ENCODE results near the gene EPB41L1. TPM values are rescaled to one million over a fixed set of nuclear protein-coding genes. Genes with fewer than 3 reads are reported as not detected.

Gene EPB41L1
- total RNA-seq, 2 experiments from 2014 or later: 1.0 to 2.2 TPM

- Mint-ChIP-seq H3K4me3 (no peak overlapping the region), H3K27me3 (peaks cover 6% of the 10 kb centered on the region), H3K9me3 (no peaks in the 10 kb centered on the region), H3K36me3 (ENCODE audit: low read depth) (no peaks in the 10 kb centered on the region), H3K27ac (no peak overlapping the region), H3K4me1 (ENCODE audit: low read depth) (no peaks in the 10 kb centered on the region)
- DNase-seq (no peak), ATAC-seq (no peak)
- intact Hi-C loops (cut with micrococcal nuclease): no loop called here
- ChIA-PET CTCF (interaction anchor here (2.0 to 2.2 kb wide), 2 partner anchors 24 to 122 kb away, joined by 6 to 7 read pairs; no protein-coding TSS in a partner anchor), POLR2A (no interaction called here)
- no peak for TF ChIP-seq CTCF (IDR thresholded peaks at IDR 0.05)
These were observed 39.8 kb upstream of the EPB41L1 start for GRCh38 chr20:36114707-36115106.

DNA sequence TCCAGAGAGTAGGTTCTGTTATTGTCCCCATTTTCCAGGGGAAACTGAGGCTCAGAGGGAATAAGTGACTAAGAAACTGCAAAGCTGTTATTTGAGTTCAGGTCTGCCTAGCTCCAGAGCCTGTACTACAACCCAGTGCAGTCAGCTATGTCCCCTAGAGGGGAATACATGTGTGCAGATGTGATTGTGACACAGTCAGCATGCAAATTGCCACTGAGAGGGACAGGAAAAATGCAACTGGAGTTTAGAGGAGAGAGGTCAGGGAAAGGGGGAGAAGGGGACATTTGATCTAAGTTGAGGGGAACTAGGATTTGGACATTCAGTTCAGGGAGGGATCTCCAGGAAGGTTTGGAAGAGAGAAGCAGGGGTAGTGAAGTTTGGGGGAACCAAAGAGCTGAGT is 38.6 kb upstream of the EPB41L1 start:
- Mint-ChIP-seq H3K4me1 (ENCODE audit: low read depth) (no peaks in the 10 kb centered on the region), H3K27ac (no peak overlapping the region), H3K36me3 (ENCODE audit: low read depth) (no peaks in the 10 kb centered on the region), H3K27me3 (peaks cover 6% of the 10 kb centered on the region), H3K9me3 (no peaks in the 10 kb centered on the region), H3K4me3 (no peak overlapping the region)
- POLR2A ChIA-PET: interaction anchor here (1.0 kb wide), 1 partner anchor 162 kb away, joined by 3 read pairs; the partner anchor contains the start of gene SCAND1
- CTCF ChIA-PET: interaction anchor here (1.0 to 1.2 kb wide), 2 partner anchors 18 to 84 kb away, joined by 3 read pairs; no protein-coding TSS in a partner anchor
- DNase-seq (no peak), ATAC-seq (no peak)
- TF ChIP-seq CTCF (IDR thresholded peaks at IDR 0.05): no peak
- intact Hi-C loops (cut with micrococcal nuclease): no loop called here

DNA sequence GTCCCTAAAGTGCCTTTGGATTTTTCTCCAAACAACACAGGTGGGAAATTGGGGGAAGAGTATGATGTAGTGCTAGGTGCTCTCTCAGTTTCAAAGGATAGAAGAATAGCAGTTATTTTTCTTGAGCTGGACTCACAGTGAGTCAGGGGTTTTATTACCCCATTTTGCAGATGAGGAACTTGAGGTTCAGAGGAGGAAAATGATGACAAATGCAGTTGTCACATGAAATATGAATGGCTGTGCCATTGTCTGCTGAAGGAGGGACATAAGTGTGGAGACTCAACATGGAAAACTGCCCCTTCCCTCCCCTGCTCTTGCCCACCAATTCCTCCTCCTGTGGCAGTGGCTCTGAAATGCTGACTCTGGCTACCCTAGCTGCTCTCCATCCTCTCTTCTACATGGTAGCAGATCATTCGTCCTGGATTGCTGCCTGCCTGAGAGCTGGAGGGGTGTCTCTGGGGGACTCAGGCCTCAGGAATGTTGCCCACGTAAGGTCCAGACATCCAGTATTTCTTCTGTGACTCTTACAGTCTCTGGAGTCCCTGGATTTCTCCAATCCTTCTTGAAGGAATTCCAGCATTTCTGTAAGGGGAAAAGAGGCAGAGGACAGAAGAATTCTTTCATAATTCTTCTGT is 37.6 kb upstream of the EPB41L1 start:
- Mint-ChIP-seq H3K9me3 (no peaks in the 10 kb centered on the region), H3K27me3 (peaks cover 6% of the 10 kb centered on the region), H3K4me1 (ENCODE audit: low read depth) (no peaks in the 10 kb centered on the region), H3K4me3 (no peak overlapping the region), H3K27ac (no peak overlapping the region), H3K36me3 (ENCODE audit: low read depth) (no peaks in the 10 kb centered on the region)
- POLR2A ChIA-PET: interaction anchor here (1.0 kb wide), 1 partner anchor 163 kb away, joined by 3 read pairs; the partner anchor contains the start of gene SCAND1
- no peak for ATAC-seq
- CTCF ChIA-PET: interaction anchor here (1.0 to 1.2 kb wide), 2 partner anchors 19 to 83 kb away, joined by 3 read pairs; no protein-coding TSS in a partner anchor
- DNase-seq: no peak
- TF ChIP-seq CTCF (IDR thresholded peaks at IDR 0.05): no peak
- intact Hi-C loops (cut with micrococcal nuclease): no loop called here

- Mint-ChIP-seq H3K27me3 (peaks cover 6% of the 10 kb centered on the region), H3K4me3 (no peak overlapping the region), H3K4me1 (ENCODE audit: low read depth) (no peaks in the 10 kb centered on the region), H3K9me3 (no peaks in the 10 kb centered on the region), H3K27ac (no peak overlapping the region), H3K36me3 (ENCODE audit: low read depth) (no peaks in the 10 kb centered on the region)
- DNase-seq (no peak), ATAC-seq (no peak)
- TF ChIP-seq CTCF (IDR thresholded peaks at IDR 0.05): no peak
- CTCF ChIA-PET: interaction anchor here (0.6 kb wide), 1 partner anchor 334 kb away, joined by 4 read pairs; no protein-coding TSS in a partner anchor
- POLR2A ChIA-PET: no interaction called here
- intact Hi-C loops (cut with micrococcal nuclease): no loop called here
These were observed 36.9 kb upstream of the EPB41L1 start for GRCh38 chr20:36117638-36118037.

DNA sequence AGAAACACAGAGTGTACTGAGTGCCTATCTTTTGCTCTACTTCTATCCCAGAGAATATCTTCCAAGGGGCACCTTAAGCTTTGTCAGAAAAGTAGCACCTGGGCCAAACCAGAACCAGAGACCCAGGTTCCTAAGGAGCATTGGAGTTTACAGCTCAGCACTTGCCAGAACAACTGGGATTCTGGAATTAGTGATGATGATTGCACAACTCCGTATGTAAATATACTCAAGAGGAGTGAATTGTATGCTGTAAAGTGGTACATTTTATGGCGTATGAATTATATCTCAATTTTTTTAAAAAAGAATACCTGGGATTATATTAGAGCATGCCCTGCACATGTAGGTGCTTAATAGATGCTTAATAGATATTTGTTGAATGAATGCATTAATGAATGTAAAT is 36.2 kb upstream of the EPB41L1 start:
- no peak for ATAC-seq
- Mint-ChIP-seq H3K4me1 (ENCODE audit: low read depth) (no peaks in the 10 kb centered on the region), H3K4me3 (no peak overlapping the region), H3K36me3 (ENCODE audit: low read depth) (no peaks in the 10 kb centered on the region), H3K27me3 (peaks cover 6% of the 10 kb centered on the region), H3K9me3 (no peaks in the 10 kb centered on the region), H3K27ac (no peak overlapping the region)
- TF ChIP-seq CTCF (IDR thresholded peaks at IDR 0.05): no peak
- ChIA-PET POLR2A (interaction anchor here (1.2 kb wide), 1 partner anchor 9 kb away, joined by 3 read pairs; no protein-coding TSS in a partner anchor), CTCF (interaction anchor here (0.6 kb wide), 1 partner anchor 333 kb away, joined by 4 read pairs; no protein-coding TSS in a partner anchor)
- DNase-seq: no peak
- intact Hi-C loops (cut with micrococcal nuclease): no loop called here
